ENCODE results near the gene ANKRD6.

Gene ANKRD6

GRCh38 chr6:89413006-89413400 lies 19.9 kb upstream of the ANKRD6 start:
- no peak for DNase-seq (ENCODE audit: low read depth)

GRCh38 chr6:89414215-89414614 lies 18.7 kb upstream of the ANKRD6 start:
- no peak for DNase-seq (ENCODE audit: low read depth)

GRCh38 chr6:89415185-89415584 lies 17.8 kb upstream of the ANKRD6 start:
- DNase-seq (ENCODE audit: low read depth), result no peak

- no peak for DNase-seq (ENCODE audit: low read depth)
Measured at GRCh38 chr6:89416796-89417195, 16.2 kb upstream of the ANKRD6 start.

GRCh38 chr6:89430201-89430962 lies 2.6 kb upstream of the ANKRD6 start:
- no peak for DNase-seq (ENCODE audit: low read depth)

- no peak for DNase-seq (ENCODE audit: low read depth)
Measured at GRCh38 chr6:89433252-89434149, 549 bp downstream of the ANKRD6 start.

- no peak for DNase-seq (ENCODE audit: low read depth)
Measured at GRCh38 chr6:89434150-89434499, 1.2 kb downstream of the ANKRD6 start.

GRCh38 chr6:89434954-89435353 lies 2.0 kb downstream of the ANKRD6 start:
- DNase-seq (ENCODE audit: low read depth), result no peak

GRCh38 chr6:89436226-89436625 lies 3.3 kb downstream of the ANKRD6 start:
- no peak for DNase-seq (ENCODE audit: low read depth)

GRCh38 chr6:89438248-89438647 lies 5.3 kb downstream of the ANKRD6 start:
- no peak for DNase-seq (ENCODE audit: low read depth)

GRCh38 chr6:89439014-89439413 lies 6.1 kb downstream of the ANKRD6 start:
- no peak for DNase-seq (ENCODE audit: low read depth)

- DNase-seq (ENCODE audit: low read depth), result no peak
Measured at GRCh38 chr6:89440200-89440599, 7.2 kb downstream of the ANKRD6 start.

GRCh38 chr6:89443658-89444057 lies 10.7 kb downstream of the ANKRD6 start:
- no peak for DNase-seq (ENCODE audit: low read depth)

- DNase-seq (ENCODE audit: low read depth), result no peak
Measured at GRCh38 chr6:89449193-89449592, 16.2 kb downstream of the ANKRD6 start.

- no peak for DNase-seq (ENCODE audit: low read depth)
Measured at GRCh38 chr6:89452281-89452680, 19.3 kb downstream of the ANKRD6 start.

- no peak for DNase-seq (ENCODE audit: low read depth)
Measured at GRCh38 chr6:89454300-89454699, 21.3 kb downstream of the ANKRD6 start.

GRCh38 chr6:89458704-89459103 lies 25.8 kb downstream of the ANKRD6 start:
- DNase-seq (ENCODE audit: low read depth), result no peak

- DNase-seq (ENCODE audit: low read depth), result no peak
Measured at GRCh38 chr6:89459501-89459900, 26.5 kb downstream of the ANKRD6 start.

- DNase-seq (ENCODE audit: low read depth), result no peak
Measured at GRCh38 chr6:89460713-89461112, 27.8 kb downstream of the ANKRD6 start.

GRCh38 chr6:89462503-89462902 lies 29.6 kb downstream of the ANKRD6 start:
- DNase-seq (ENCODE audit: low read depth), result no peak

GRCh38 chr6:89464295-89464694 lies 31.3 kb downstream of the ANKRD6 start:
- DNase-seq (ENCODE audit: low read depth), result no peak

GRCh38 chr6:89467437-89467836 lies 34.5 kb downstream of the ANKRD6 start:
- no peak for DNase-seq (ENCODE audit: low read depth)

- no peak for DNase-seq (ENCODE audit: low read depth)
Measured at GRCh38 chr6:89468998-89469397, 36.0 kb downstream of the ANKRD6 start.

Measured in stromal cell of bone marrow (primary cell).